ENCODE results near the gene XRCC5. TPM values are rescaled to one million over a fixed set of nuclear protein-coding genes. Genes with fewer than 3 reads are reported as not detected.

XRCC5 gene
- total RNA-seq, 2 donors from 2014 or later = 492 to 493 TPM

DNA sequence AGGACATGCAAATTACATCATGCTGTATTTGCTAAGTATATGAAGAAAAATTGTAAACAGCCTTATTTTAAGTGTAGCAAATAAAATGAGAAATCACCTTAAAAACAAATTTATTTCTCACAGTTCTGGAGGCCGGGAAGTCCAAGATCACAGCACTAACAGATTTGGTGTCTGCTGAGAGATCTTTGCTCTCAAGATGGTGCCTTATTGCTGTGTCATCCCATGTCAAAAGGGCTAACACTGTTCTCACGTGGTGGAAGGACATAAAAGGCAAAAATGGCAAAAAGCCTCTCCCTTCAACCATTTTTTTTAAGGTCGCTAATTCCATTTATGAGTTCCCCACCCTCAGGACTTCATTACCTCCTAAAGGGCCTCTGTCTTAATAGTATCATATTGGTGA lies 12.1 kb downstream of the XRCC5 start:
- H3K9me3 ChIP-seq (ENCODE audit: control insufficient read depth, low read length) = no peaks in the 10 kb centered on the region
- no peak overlapping the region for H3K4me3 Mint-ChIP-seq
- no peak overlapping the region for H3K4me3 ChIP-seq (ENCODE audit: low read length)
- H3K36me3 Mint-ChIP-seq (ENCODE audit: low read depth) = peaks cover 91% of the 10 kb centered on the region
- no peak overlapping the region for H3K27ac ChIP-seq (ENCODE audit: low read depth, low read length)
- no peak overlapping the region for H3K9ac ChIP-seq (ENCODE audit: extremely low read depth, low read length, poor library complexity, severe bottlenecking)
- H3K4me1 Mint-ChIP-seq = no peaks in the 10 kb centered on the region
- TF ChIP-seq CTCF (conservative IDR thresholded peaks at IDR 0.05) = no peak
- no peaks in the 10 kb centered on the region for H3K27me3 ChIP-seq (ENCODE audit: control insufficient read depth, insufficient read depth, low read length, poor library complexity, severe bottlenecking)
- no peaks in the 10 kb centered on the region for H3K4me1 ChIP-seq (ENCODE audit: control insufficient read depth, insufficient read depth, low read length)
- no peaks in the 10 kb centered on the region for H3K27me3 Mint-ChIP-seq (ENCODE audit: insufficient read depth)
- no peak for DNase-seq
- 95 to 100% methylated on average over 1 to 3 of the region's 3 CpGs for WGBS, 2 experiments (ENCODE audit: insufficient coverage in 1 of 2, insufficient read length in 1 of 2)
- H3K9me3 Mint-ChIP-seq = no peaks in the 10 kb centered on the region
- peak overlapping the region; percentile 37 for H3K27ac Mint-ChIP-seq
- H3K36me3 ChIP-seq (ENCODE audit: control insufficient read depth, insufficient read depth, low read length) = peaks cover 99% of the 10 kb centered on the region

- WGBS, 2 experiments (ENCODE audit: insufficient coverage in 1 of 2, insufficient read length in 1 of 2) = 93 to 94% methylated on average over 3 to 5 of the region's 5 CpGs
- H3K9me3 Mint-ChIP-seq = no peaks in the 10 kb centered on the region
- Histone ChIP-seq H3K9me3 (ENCODE audit: control insufficient read depth, low read length) (no peaks in the 10 kb centered on the region), H3K27ac (ENCODE audit: low read depth, low read length) (no peak overlapping the region), H3K9ac (ENCODE audit: extremely low read depth, low read length, poor library complexity, severe bottlenecking) (no peak overlapping the region), H3K36me3 (ENCODE audit: control insufficient read depth, insufficient read depth, low read length) (peaks cover 96% of the 10 kb centered on the region), H3K27me3 (ENCODE audit: control insufficient read depth, insufficient read depth, low read length, poor library complexity, severe bottlenecking) (no peaks in the 10 kb centered on the region), H3K4me3 (ENCODE audit: low read length) (no peak overlapping the region), H3K4me1 (ENCODE audit: control insufficient read depth, insufficient read depth, low read length) (peaks cover 4% of the 10 kb centered on the region)
- H3K4me3 Mint-ChIP-seq = no peak overlapping the region
- no peaks in the 10 kb centered on the region for H3K4me1 Mint-ChIP-seq
- TF ChIP-seq CTCF (conservative IDR thresholded peaks at IDR 0.05) = no peak
- peaks cover 79% of the 10 kb centered on the region for H3K36me3 Mint-ChIP-seq (ENCODE audit: low read depth)
- H3K27ac Mint-ChIP-seq = no peak overlapping the region
- DNase-seq = no peak
- no peaks in the 10 kb centered on the region for H3K27me3 Mint-ChIP-seq (ENCODE audit: insufficient read depth)
These were observed 17.8 kb downstream of the XRCC5 start for GRCh38 chr2:216126943-216127342.

DNA sequence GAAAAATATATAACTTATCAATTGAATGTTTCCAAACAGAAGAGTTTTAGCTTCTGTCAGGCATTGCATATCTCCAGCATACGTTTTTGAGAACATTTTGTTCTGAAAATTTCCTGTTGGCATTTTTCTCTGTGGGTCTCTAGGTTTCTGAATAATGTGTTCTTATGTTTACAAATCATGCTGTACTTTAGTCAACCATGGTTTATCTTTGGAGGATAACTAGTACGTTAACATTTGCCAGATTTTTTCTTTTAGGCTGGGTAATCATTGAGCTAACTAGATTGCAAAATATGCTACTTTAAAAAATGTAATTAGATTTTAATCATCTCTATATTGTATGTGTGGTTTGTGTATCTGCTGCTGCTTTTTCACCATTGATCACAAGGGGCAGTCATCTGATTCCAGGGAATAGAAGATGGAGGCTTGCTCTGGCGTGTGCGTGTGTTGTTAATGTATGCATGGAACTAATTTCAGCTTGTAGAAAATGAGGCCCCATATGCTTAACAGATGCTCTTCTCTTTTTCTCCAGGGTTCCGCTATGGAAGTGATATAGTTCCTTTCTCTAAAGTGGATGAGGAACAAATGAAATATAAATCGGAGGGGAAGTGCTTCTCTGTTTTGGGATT lies 21.3 kb downstream of the XRCC5 start:
- Mint-ChIP-seq H3K27ac (no peak overlapping the region), H3K4me1 (peaks cover 5% of the 10 kb centered on the region), H3K4me3 (no peak overlapping the region), H3K9me3 (no peaks in the 10 kb centered on the region), H3K36me3 (ENCODE audit: low read depth) (peaks cover 80% of the 10 kb centered on the region), H3K27me3 (ENCODE audit: insufficient read depth) (no peaks in the 10 kb centered on the region)
- H3K27ac ChIP-seq (ENCODE audit: low read depth, low read length) = no peak overlapping the region
- H3K27me3 ChIP-seq (ENCODE audit: control insufficient read depth, insufficient read depth, low read length, poor library complexity, severe bottlenecking) = no peaks in the 10 kb centered on the region
- DNase-seq = no peak
- H3K36me3 ChIP-seq (ENCODE audit: control insufficient read depth, insufficient read depth, low read length) = peaks cover 97% of the 10 kb centered on the region
- no peak overlapping the region for H3K4me3 ChIP-seq (ENCODE audit: low read length)
- no peaks in the 10 kb centered on the region for H3K9me3 ChIP-seq (ENCODE audit: control insufficient read depth, low read length)
- peaks cover 4% of the 10 kb centered on the region for H3K4me1 ChIP-seq (ENCODE audit: control insufficient read depth, insufficient read depth, low read length)
- WGBS, 2 experiments (ENCODE audit: insufficient coverage in 1 of 2, insufficient read length in 1 of 2) = 87 to 98% methylated on average over 3 to 6 of the region's 6 CpGs
- peak; percentile 48 for TF ChIP-seq CTCF (conservative IDR thresholded peaks at IDR 0.05)
- H3K9ac ChIP-seq (ENCODE audit: extremely low read depth, low read length, poor library complexity, severe bottlenecking) = no peak overlapping the region
